AG04449 (cell line): ENCODE results near the gene TOX4.
"Not testable (repeated sequence)": the region's sequence is repeated elsewhere in the genome, so short reads cannot be mapped to it uniquely, and the experiment has no call there.

Experiments used
- CTCF ChIA-PET: fragments of 350-600 bp; formaldehyde crosslinking; extraction: SDS; loops from one replicate; lab custom pipeline; 2021; ENCODE audit warnings: antibody characterized with exemption; lab: Yijun Ruan, JAX
- POLR2A ChIA-PET: fragments of 400-600, 350-600 bp; formaldehyde crosslinking; extraction: SDS; loops from one replicate; lab custom pipeline; 2020; ENCODE audit warnings: antibody characterized with exemption, inconsistent platforms; lab: Yijun Ruan, JAX
- DNase-seq: peaks from one replicate; pipeline ENCODE4 v3.0.0-alpha.2; 2010; ENCODE audit warnings: low read depth, low spot score
- H3K4me3 ChIP-seq: 2 replicates; pipeline ENCODE4 v1.5.1; 2011; ENCODE audit warnings: low read depth, mild to moderate bottlenecking, control low read depth, low read length
- CTCF ChIP-seq: IDR thresholded peaks from one replicate; pipeline ENCODE4 v1.5.1; 2011; ENCODE audit warnings: mild to moderate bottlenecking, moderate library complexity, low read length, control low read depth, inconsistent platforms; ENCODE audit not compliant: insufficient read depth; ENCODE audit errors: missing control alignments

TOX4 gene

GRCh38 chr14:21541413-21542074 lies 64.5 kb downstream of the TOX4 start:
- TF ChIP-seq CTCF, result no peak
- POLR2A ChIA-PET, result no interaction called here
- CTCF ChIA-PET, result interaction anchor here (1.6 kb wide), 1 partner anchor 16 kb away, joined by 5 read pairs; no protein-coding TSS in a partner anchor
- no peak for DNase-seq
- no peak overlapping the region for H3K4me3 ChIP-seq

DNA sequence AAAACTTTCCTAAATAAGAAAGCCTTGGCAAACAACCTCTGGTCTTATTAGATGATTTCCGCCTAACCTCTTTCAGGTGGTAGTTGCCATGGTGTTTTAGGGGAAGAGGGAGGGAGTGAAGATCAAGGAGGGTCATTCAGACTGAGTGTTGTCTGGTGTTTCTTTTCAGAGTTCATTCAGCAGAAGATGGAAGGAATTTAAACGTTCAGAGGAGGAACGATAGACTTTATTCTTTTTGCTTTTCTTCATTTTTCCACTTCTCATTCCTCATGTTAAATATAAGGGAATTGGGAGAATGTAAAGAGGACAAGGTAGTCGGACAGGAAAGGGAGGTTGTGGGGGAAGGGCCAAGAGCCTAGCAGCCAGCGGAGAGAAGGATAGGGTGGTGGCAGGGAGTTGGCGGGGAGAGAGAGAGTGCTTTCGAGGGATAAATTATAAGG lies 66.5 kb downstream of the TOX4 start:
- no peak for DNase-seq
- H3K4me3 ChIP-seq, result no peak overlapping the region
- ChIA-PET POLR2A (no interaction called here), CTCF (interaction anchor here (1.0 kb wide), 1 partner anchor 45 kb away, joined by 3 read pairs; no protein-coding TSS in a partner anchor)
- TF ChIP-seq CTCF, result no peak

DNA sequence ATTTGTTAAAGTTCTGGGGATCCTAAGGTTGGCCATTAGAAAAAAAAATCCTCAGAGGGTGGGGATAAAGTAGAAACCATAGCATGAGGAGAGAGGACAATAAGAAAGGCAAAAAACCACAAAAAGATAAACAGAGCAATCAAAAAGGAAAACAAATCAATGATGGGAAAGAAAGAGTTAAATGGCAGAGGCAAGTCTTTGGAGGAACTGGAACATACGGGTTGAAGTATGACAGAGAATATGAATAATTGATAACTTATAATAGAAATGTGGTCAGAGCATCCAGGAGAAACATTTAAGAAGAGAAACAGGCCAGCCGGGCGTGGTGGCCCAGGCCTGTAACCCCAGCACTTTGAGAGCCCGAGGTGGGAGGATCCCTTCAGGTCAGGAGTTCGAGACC lies 67.0 kb downstream of the TOX4 start:
- no peak for DNase-seq
- ChIA-PET POLR2A (no interaction called here), CTCF (no interaction called here)
- no peak overlapping the region for H3K4me3 ChIP-seq
- TF ChIP-seq CTCF, result no peak

GRCh38 chr14:21544588-21544987 lies 67.6 kb downstream of the TOX4 start:
- POLR2A ChIA-PET, CTCF ChIA-PET, DNase-seq, H3K4me3 ChIP-seq: not testable (repeated sequence)
